ENCODE data around the gene REEP6. TPM values are rescaled to one million over a fixed set of nuclear protein-coding genes. Genes with fewer than 3 reads are reported as not detected.

REEP6 gene
- total RNA-seq, 1 experiment from 2014 or later, result 10.5 TPM

DNA sequence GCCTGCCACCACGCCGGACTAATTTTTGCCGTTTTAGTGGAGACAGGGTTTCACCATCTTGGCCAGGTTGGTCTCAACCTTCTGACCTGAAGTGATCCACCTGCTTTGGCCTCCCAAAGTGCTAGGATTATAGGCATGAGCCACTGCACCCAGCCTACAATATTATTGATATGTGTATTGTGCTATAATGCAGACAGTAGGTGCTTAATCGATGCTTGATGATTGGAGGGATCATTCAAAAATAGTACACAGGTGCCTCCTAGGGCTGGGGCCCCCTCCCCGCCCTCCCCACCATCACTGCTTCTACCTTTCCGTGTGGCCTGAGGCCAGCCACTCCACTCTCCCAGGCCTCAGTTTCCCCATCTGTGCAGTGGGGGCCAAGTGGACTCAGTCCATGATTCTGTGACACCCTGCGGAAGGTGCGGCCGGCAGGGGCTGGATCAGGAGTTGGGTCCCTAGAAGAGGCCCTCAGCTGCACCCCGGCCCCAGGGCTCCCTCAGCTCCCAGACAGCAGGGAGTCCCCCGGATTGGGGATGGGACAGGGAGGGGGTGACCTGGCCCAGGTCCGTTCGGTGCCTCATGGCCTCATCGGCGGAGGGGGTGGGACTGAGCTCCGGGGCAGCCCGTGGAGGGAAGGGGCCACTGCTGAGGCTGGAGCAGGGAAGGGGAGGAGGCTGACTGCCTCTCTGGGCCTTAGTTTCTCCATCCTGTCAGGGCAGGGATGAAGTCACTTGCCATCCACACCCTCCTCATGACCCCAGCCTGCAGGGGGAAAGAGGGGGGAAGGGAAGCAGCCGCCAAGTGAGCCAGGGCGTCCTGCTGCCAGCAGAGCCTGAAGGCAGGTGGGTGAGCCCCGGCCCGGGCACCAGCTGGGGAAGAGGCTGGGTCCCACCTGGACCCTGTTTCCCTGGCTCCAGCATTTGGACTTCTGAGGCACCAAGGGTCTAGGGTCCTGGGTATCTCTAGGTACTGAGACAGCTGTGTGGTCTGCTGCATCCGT, 20.6 kb downstream of the REEP6 start:
- H3K27ac Mint-ChIP-seq, result no peak overlapping the region
- Histone ChIP-seq H3K9ac (ENCODE audit: extremely low read depth, insufficient read length, low read length) (no peak overlapping the region), H3K4me1 (ENCODE audit: insufficient read depth, low read length) (no peaks in the 10 kb centered on the region), H3K4me2 (ENCODE audit: insufficient read depth, insufficient read length, low read length) (no peak overlapping the region), H3K79me2 (ENCODE audit: insufficient read depth, low read length) (no peaks in the 10 kb centered on the region), H3K27ac (ENCODE audit: insufficient read length, low read depth, low read length) (no peak overlapping the region), H3T11ph (ENCODE audit: low read length) (no peak overlapping the region), H4K20me1 (ENCODE audit: control insufficient read depth, insufficient read depth, insufficient read length) (no peaks in the 10 kb centered on the region), H3K56ac (ENCODE audit: insufficient read length, low read depth, low read length) (no peak overlapping the region), H4K5ac (ENCODE audit: insufficient read length, low read depth, low read length) (no peak overlapping the region), H2BK5ac (ENCODE audit: insufficient read length, low read length) (no peak overlapping the region), H3K23me2 (ENCODE audit: insufficient read length, low read depth, low read length, poor library complexity, severe bottlenecking) (peaks cover 4% of the 10 kb centered on the region), H3K9me3 (ENCODE audit: control insufficient read depth, low read depth, low read length) (no peaks in the 10 kb centered on the region), H2BK15ac (ENCODE audit: low read depth, low read length) (no peak overlapping the region), H4K8ac (replicated peaks; ENCODE audit: insufficient read length, low read depth, low read length) (no peak overlapping the region), H2BK120ac (ENCODE audit: low read depth, low read length, poor library complexity, severe bottlenecking) (no peak overlapping the region), H3K23ac (ENCODE audit: insufficient read length, low read depth, low read length) (no peak overlapping the region), H3K14ac (ENCODE audit: insufficient read depth, low read length) (no peak overlapping the region), H3K18ac (ENCODE audit: insufficient read length, low read depth, low read length) (no peak overlapping the region), H3K27me3 (ENCODE audit: insufficient read depth, low read length) (no peaks in the 10 kb centered on the region), H4K91ac (ENCODE audit: insufficient read length, low read depth, low read length) (no peak overlapping the region), H3K4ac (ENCODE audit: low read depth, low read length) (no peak overlapping the region), H2AK5ac (ENCODE audit: insufficient read length, low read length) (no peak overlapping the region), H2AFZ (ENCODE audit: low read length) (no peak overlapping the region), H3K79me1 (ENCODE audit: insufficient read depth, low read depth, low read length, poor library complexity, severe bottlenecking) (no peaks in the 10 kb centered on the region), H2BK12ac (ENCODE audit: insufficient read length, low read depth, low read length) (no peak overlapping the region), H2BK20ac (ENCODE audit: low read depth, low read length, poor library complexity, severe bottlenecking) (no peak overlapping the region)
- H3K27me3 Mint-ChIP-seq (ENCODE audit: low read depth), result peaks cover 65% of the 10 kb centered on the region
- no CpG with 5 or more reads among the region's 22 CpGs for WGBS (ENCODE audit: extremely low coverage, insufficient read length, low lambda C conversion rate)
- TF ChIP-seq, protein P1, sequence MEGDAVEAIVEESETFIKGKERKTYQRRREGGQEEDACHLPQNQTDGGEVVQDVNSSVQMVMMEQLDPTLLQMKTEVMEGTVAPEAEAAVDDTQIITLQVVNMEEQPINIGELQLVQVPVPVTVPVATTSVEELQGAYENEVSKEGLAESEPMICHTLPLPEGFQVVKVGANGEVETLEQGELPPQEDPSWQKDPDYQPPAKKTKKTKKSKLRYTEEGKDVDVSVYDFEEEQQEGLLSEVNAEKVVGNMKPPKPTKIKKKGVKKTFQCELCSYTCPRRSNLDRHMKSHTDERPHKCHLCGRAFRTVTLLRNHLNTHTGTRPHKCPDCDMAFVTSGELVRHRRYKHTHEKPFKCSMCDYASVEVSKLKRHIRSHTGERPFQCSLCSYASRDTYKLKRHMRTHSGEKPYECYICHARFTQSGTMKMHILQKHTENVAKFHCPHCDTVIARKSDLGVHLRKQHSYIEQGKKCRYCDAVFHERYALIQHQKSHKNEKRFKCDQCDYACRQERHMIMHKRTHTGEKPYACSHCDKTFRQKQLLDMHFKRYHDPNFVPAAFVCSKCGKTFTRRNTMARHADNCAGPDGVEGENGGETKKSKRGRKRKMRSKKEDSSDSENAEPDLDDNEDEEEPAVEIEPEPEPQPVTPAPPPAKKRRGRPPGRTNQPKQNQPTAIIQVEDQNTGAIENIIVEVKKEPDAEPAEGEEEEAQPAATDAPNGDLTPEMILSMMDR (conservative IDR thresholded peaks at IDR 0.05), result no peak
- no peaks in the 10 kb centered on the region for H3K36me3 Mint-ChIP-seq (ENCODE audit: insufficient read depth in 1 of 3, low read depth in 3 of 3)
- no peak overlapping the region; a peak in 1 of 5 replicates for H3K4me3 Mint-ChIP-seq
- no peak for DNase-seq
- H3K9me3 Mint-ChIP-seq, result peaks cover 0 to 9% of the 10 kb centered on the region in 2 experiments; a peak in 1 of 5 replicates
- H3K4me1 Mint-ChIP-seq, result peaks cover 13 to 17% of the 10 kb centered on the region in 2 experiments
